Kidney (tissue), 14 donors: ENCODE results near the gene C1orf174. TPM values are rescaled to one million over a fixed set of nuclear protein-coding genes. Genes with fewer than 3 reads are reported as not detected.

Experiments used
- DNase-seq, 5 donors: peaks; one replicate each; pipeline ENCODE4 v3.0.0-alpha.2; 2013 to 2020
- FAIRE-seq: peaks from 2 replicates; lab custom pipeline; 2012; peaks lifted over from hg19 to GRCh38; lab: Jason Lieb, UNC
- H3K27ac ChIP-seq, 2 donors: one replicate each; pipeline ENCODE4 v1.7.0; 2013; ENCODE audit warnings: low read depth in 2 of 2, low read length in 2 of 2, inconsistent platforms in 1 of 2
- H3K27me3 ChIP-seq: one replicate; pipeline ENCODE4 v1.7.1; 2013; ENCODE audit warnings: low read length, inconsistent platforms; ENCODE audit not compliant: control insufficient read depth, insufficient read depth
- H3K36me3 ChIP-seq, 3 donors: one replicate each; pipeline versions ENCODE4 v1.7.0 to v1.7.1; 2013; ENCODE audit warnings: low read length in 3 of 3, control low read depth in 1 of 3, inconsistent platforms in 1 of 3; ENCODE audit not compliant: insufficient read depth in 3 of 3, control insufficient read depth in 2 of 3
- H3K4me1 ChIP-seq, 3 donors: one replicate each; pipeline versions ENCODE4 v1.7.0 to v1.7.1; 2013; ENCODE audit warnings: low read length in 3 of 3, inconsistent platforms in 1 of 3, low read depth in 1 of 3; ENCODE audit not compliant: control insufficient read depth in 2 of 3, insufficient read depth in 2 of 3
- H3K4me3 ChIP-seq, 3 donors: one replicate each; pipeline versions ENCODE4 v1.7.0 to v1.8.1; 2013; ENCODE audit warnings: low read length in 3 of 3, control low read depth in 1 of 3, inconsistent platforms in 1 of 3
- H3K9ac ChIP-seq, 3 donors: one replicate each; pipeline versions ENCODE4 v1.7.0 to v1.7.1; 2013; ENCODE audit warnings: low read length in 3 of 3, control low read depth in 1 of 3, inconsistent platforms in 1 of 3
- H3K9me3 ChIP-seq, 3 donors: one replicate each; pipeline versions ENCODE4 v1.7.0 to v1.7.1; 2013; ENCODE audit warnings: low read length in 3 of 3, control low read depth in 1 of 3, inconsistent platforms in 1 of 3; ENCODE audit not compliant: control insufficient read depth in 2 of 3, insufficient read depth in 1 of 3
- intact Hi-C: fragments of 100-400 bp; cut with DNase I; formaldehyde crosslinking; loops from one replicate; pipeline ENCODE4 v1.11.1; 2022
- polyA plus RNA-seq: library from polyadenylated mRNA; stranded (reverse); fragments of 350-450 nt; fragmentation: Illumina TruSeq; extraction: RNeasy Lipid Tissue Mini Kit (QIAGEN cat#74804); gene quantifications from one replicate; pipeline ENCODE4 v1.2.3, GENCODE V29; 2014; ENCODE audit warnings: low read depth, low replicate concordance; ENCODE audit not compliant: insufficient read depth
- total RNA-seq: library from RNA; stranded (reverse); fragmentation: NEBNext Ultra II Directional; extraction: Animal tissue kit (Norgen Biotek cat#: 25700); gene quantifications from one replicate; pipeline ENCODE4 v1.2.1, GENCODE V29; 2021
- TF ChIP-seq, protein P1 (sequence below): IDR thresholded peaks from 3 replicates; pipeline ENCODE4 v1.5.1; 2012; ENCODE audit warnings: mild to moderate bottlenecking, moderate library complexity, borderline replicate concordance; ENCODE audit not compliant: insufficient read depth; ENCODE audit errors: extremely low read depth
- donor health status: control.
- donor health status: control.
- donor health status: control.
- donor health status: control.
- donor health status: control.
- donor health status: DM: yes; HTN: yes; CAD: no.
- donor health status: Normal renal cell carcinoma (clear cell type).

Gene C1orf174
- total and polyA plus RNA-seq, 2 donors from 2014 or later: 15.9 to 16.8 TPM

DNA sequence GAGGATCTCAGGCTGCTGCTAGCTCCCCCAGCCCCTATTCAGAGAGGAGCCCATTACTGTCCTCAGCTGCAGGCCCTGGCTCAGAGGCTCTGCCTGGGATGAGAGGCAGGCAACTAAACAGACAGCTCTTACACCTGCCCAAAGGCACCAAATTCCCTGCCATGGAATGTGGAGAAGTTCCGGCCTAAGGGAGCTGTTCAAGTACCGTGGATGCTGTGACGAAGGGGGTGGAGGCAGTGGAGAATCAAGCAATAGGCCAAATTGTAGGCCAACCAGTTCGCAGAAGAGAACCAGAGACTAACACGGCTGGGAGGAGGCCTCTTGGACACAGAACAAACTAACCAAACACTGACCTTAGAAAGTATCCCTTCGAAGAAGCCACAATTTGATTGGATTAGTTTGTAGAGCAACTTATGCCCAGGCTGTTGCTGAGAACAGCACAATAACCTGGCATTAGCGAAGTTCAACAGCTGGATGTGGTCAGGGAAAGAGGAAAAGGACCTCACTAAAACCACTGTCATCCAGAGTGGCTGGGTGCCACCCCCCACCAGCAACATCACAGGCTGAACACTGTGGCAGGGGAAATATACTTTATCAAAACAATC lies 3.6 kb downstream of the C1orf174 start:
- H3K36me3 ChIP-seq: peaks cover 0 to 6% (median 0%) of the 10 kb centered on the region in 3 donors
- intact Hi-C loops: no loop called here
- H3K27ac ChIP-seq: no peak overlapping the region
- H3K9me3 ChIP-seq: peaks cover 0 to 5% (median 0%) of the 10 kb centered on the region in 3 donors
- no peak for FAIRE-seq
- H3K27me3 ChIP-seq: no peaks in the 10 kb centered on the region
- TF ChIP-seq, protein P1, sequence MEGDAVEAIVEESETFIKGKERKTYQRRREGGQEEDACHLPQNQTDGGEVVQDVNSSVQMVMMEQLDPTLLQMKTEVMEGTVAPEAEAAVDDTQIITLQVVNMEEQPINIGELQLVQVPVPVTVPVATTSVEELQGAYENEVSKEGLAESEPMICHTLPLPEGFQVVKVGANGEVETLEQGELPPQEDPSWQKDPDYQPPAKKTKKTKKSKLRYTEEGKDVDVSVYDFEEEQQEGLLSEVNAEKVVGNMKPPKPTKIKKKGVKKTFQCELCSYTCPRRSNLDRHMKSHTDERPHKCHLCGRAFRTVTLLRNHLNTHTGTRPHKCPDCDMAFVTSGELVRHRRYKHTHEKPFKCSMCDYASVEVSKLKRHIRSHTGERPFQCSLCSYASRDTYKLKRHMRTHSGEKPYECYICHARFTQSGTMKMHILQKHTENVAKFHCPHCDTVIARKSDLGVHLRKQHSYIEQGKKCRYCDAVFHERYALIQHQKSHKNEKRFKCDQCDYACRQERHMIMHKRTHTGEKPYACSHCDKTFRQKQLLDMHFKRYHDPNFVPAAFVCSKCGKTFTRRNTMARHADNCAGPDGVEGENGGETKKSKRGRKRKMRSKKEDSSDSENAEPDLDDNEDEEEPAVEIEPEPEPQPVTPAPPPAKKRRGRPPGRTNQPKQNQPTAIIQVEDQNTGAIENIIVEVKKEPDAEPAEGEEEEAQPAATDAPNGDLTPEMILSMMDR: no peak
- peaks cover 0 to 6% (median 3%) of the 10 kb centered on the region in 3 donors for H3K4me1 ChIP-seq
- H3K9ac ChIP-seq: no peak overlapping the region
- DNase-seq: peak in 1 of 5 donors; percentile 35
- no peak overlapping the region for H3K4me3 ChIP-seq

DNA sequence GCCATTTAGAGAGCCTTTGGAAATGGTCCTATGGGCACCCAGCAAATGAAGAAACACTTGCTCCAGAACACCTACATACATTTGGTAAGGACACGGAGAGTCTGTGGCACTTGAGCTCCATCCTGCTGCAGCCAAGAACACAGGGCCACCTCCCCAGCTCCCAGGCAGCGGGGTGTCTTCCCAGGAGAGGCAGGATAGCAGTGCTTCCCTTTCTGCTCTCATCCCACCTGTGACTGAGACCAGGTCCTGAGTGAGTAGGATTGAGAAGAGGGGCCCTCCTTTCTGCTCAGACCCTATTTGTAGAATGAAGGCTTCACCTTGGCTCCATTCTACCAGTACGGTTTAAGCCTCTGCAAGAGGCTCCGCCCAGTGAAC lies 4.1 kb downstream of the C1orf174 start:
- DNase-seq (peak in 1 of 5 donors; percentile 21), FAIRE-seq (no peak)
- peaks cover 0 to 5% (median 0%) of the 10 kb centered on the region in 3 donors for H3K9me3 ChIP-seq
- H3K4me1 ChIP-seq: peaks cover 0 to 6% (median 3%) of the 10 kb centered on the region in 3 donors
- intact Hi-C loops: no loop called here
- H3K27me3 ChIP-seq: no peaks in the 10 kb centered on the region
- no peak overlapping the region for H3K27ac ChIP-seq
- H3K9ac ChIP-seq: no peak overlapping the region
- H3K36me3 ChIP-seq: peaks cover 0 to 8% (median 0%) of the 10 kb centered on the region in 3 donors
- no peak overlapping the region for H3K4me3 ChIP-seq
- TF ChIP-seq, protein P1: no peak

DNA sequence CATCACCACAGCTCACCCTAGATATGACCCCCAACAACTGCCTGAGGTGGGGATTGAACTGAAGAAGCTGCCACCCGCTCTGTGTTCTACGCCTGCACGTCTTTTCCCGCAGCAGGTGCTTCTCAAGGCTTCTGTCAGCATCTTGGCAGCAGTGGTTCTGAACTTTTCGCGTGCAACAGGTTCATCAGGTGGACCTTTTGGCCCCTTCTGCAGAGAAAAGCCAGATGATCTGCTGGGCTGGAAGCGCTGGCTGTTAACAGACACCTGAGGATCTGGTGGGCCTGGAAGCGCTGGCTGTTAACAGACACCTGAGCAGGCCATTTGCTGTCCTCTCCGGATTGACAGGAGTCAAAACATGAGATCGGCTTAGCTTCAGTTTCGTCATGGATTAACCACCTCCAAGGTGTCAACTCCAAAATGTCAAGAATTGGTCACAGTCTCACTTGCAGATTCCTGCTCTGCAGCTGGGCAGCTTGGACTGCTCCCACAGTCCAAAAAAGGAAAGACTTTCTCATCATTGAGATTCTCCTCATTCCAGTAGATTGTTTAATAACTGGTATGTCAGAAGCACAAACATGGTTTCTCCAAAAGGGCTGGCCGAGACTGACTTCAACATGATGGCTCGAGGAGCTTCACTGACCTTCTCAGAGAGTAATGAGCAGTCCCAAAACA lies 4.7 kb downstream of the C1orf174 start:
- no peaks in the 10 kb centered on the region for H3K27me3 ChIP-seq
- peaks cover 0 to 6% (median 3%) of the 10 kb centered on the region in 3 donors for H3K4me1 ChIP-seq
- H3K9ac ChIP-seq: no peak overlapping the region
- TF ChIP-seq, protein P1: no peak
- DNase-seq (peak in 1 of 5 donors; percentile 24), FAIRE-seq (no peak)
- H3K9me3 ChIP-seq: peaks cover 0 to 5% (median 0%) of the 10 kb centered on the region in 3 donors
- intact Hi-C loops: no loop called here
- H3K27ac ChIP-seq: no peak overlapping the region
- no peak overlapping the region for H3K4me3 ChIP-seq
- peaks cover 0 to 13% (median 0%) of the 10 kb centered on the region in 3 donors for H3K36me3 ChIP-seq
